Measurements from ENCODE around the gene AMIGO2.

Gene AMIGO2

DNA sequence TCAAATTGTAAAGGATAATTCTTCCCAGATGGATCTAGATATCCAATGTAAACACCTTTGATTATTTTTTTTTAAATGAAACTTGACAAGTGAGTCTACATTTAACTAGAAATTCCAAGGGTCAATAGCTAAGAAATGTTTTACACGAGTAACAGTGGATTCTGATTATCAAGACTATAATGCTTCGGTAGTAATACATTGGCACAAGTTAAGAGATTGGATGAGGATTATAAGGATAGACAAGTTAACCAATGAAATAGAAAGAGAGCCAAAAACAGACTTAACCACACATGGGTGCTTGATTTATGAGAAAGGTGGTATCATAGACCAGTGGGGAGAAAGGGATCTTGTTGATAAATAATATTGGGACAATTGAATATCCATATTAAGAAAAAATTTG lies 40.7 kb downstream of the AMIGO2 start (continued):
- TF ChIP-seq, protein P1, sequence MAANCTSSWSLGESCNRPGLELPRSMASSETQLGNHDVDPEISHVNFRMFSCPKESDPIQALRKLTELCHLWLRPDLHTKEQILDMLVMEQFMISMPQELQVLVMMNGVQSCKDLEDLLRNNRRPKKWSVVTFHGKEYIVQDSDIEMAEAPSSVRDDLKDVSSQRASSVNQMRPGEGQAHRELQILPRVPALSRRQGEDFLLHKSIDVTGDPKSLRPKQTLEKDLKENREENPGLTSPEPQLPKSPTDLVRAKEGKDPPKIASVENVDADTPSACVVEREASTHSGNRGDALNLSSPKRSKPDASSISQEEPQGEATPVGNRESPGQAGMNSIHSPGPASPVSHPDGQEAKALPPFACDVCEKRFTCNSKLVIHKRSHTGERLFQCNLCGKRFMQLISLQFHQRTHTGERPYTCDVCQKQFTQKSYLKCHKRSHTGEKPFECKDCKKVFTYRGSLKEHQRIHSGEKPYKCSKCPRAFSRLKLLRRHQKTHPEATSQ (tag by site-specific recombination; IDR thresholded peaks at IDR 0.05), result no peak
- no peak for TF ChIP-seq ZNF24 (tag by site-specific recombination; IDR thresholded peaks at IDR 0.05)
- TF ChIP-seq ZNF623 (tag by site-specific recombination; IDR thresholded peaks at IDR 0.05), result no peak
- no peak for TF ChIP-seq ZNF398 (tag by site-specific recombination; IDR thresholded peaks at IDR 0.05)
- no peak for TF ChIP-seq ZBTB21 (tag by site-specific recombination; IDR thresholded peaks at IDR 0.05)
- TF ChIP-seq ZNF530 (tag by site-specific recombination; IDR thresholded peaks at IDR 0.05; ENCODE audit: low read depth), result no peak
- no peak for TF ChIP-seq ZNF518A (tag by site-specific recombination; conservative IDR thresholded peaks at IDR 0.05; ENCODE audit: low read depth)
- TF ChIP-seq, protein P2, sequence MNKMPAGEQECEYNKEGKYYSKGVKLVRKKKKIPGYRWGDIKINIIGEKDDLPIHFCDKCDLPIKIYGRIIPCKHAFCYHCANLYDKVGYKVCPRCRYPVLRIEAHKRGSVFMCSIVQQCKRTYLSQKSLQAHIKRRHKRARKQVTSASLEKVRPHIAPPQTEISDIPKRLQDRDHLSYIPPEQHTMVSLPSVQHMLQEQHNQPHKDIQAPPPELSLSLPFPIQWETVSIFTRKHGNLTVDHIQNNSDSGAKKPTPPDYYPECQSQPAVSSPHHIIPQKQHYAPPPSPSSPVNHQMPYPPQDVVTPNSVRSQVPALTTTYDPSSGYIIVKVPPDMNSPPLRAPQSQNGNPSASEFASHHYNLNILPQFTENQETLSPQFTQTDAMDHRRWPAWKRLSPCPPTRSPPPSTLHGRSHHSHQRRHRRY (tag by site-specific recombination; IDR thresholded peaks at IDR 0.05), result no peak
- TF ChIP-seq, protein P3, sequence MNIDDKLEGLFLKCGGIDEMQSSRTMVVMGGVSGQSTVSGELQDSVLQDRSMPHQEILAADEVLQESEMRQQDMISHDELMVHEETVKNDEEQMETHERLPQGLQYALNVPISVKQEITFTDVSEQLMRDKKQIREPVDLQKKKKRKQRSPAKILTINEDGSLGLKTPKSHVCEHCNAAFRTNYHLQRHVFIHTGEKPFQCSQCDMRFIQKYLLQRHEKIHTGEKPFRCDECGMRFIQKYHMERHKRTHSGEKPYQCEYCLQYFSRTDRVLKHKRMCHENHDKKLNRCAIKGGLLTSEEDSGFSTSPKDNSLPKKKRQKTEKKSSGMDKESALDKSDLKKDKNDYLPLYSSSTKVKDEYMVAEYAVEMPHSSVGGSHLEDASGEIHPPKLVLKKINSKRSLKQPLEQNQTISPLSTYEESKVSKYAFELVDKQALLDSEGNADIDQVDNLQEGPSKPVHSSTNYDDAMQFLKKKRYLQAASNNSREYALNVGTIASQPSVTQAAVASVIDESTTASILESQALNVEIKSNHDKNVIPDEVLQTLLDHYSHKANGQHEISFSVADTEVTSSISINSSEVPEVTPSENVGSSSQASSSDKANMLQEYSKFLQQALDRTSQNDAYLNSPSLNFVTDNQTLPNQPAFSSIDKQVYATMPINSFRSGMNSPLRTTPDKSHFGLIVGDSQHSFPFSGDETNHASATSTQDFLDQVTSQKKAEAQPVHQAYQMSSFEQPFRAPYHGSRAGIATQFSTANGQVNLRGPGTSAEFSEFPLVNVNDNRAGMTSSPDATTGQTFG (tag by site-specific recombination; IDR thresholded peaks at IDR 0.05; ENCODE audit: borderline replicate concordance), result no peak

GRCh38 chr12:47038270-47038748 lies 41.5 kb downstream of the AMIGO2 start:
- H3K4me3 ChIP-seq (ENCODE audit: low read depth, low read length), result no peak overlapping the region
- H3K9me3 ChIP-seq (ENCODE audit: control insufficient read depth, insufficient read depth, low read depth, low read length), result no peaks in the 10 kb centered on the region
- H3K27ac ChIP-seq (ENCODE audit: extremely low read depth, low read depth, low read length), result no peak overlapping the region
- no peaks in the 10 kb centered on the region for H3K4me1 ChIP-seq (ENCODE audit: control insufficient read depth, insufficient read depth, low read length)
- ChIA-PET POLR2A (no interaction called here), CTCF (interaction anchor here (0.8 to 1.2 kb wide), 2 partner anchors 33 to 270 kb away, joined by 3 read pairs; no protein-coding TSS in a partner anchor)
- H3K36me3 ChIP-seq (ENCODE audit: control insufficient read depth in 2 of 2, insufficient read depth in 1 of 2, low read length in 2 of 2), result no peaks in the 10 kb centered on the region
- no peak for TF ChIP-seq ZNF707 (tag by site-specific recombination; IDR thresholded peaks at IDR 0.05)
- no peak for TF ChIP-seq SP2 (tag by site-specific recombination; IDR thresholded peaks at IDR 0.05)
- TF ChIP-seq HIC1 (tag by site-specific recombination; IDR thresholded peaks at IDR 0.05), result no peak
- TF ChIP-seq ZNF501 (tag by site-specific recombination; IDR thresholded peaks at IDR 0.05), result no peak

Measured in HEK293 (cell line).